ENCODE data around the gene SLC25A42.
"Not testable (repeated sequence)": the region's sequence is repeated elsewhere in the genome, so short reads cannot be mapped to it uniquely, and the experiment has no call there.

SLC25A42 gene

DNA sequence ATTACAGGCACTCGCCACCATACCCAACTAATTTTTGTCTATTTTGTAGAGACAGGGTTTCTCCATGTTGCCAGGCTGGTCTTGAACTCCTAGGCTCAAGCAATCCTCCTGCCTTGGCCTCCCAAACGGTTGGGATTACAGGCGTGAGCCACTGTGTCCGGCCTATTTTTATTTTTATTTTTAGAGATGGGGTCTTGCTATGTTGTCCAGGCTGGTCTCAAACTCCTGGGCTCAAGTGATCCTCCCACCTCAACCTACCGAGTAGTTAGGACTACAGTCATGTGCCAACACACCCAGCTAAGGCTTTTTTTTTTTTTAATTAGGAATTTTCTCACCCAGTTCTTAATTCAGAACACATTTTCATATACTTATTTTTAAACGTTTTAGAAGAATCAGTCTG is 71.9 kb downstream of the SLC25A42 start:
- not testable (repeated sequence) for DNase-seq (ENCODE audit: low read depth)

DNA sequence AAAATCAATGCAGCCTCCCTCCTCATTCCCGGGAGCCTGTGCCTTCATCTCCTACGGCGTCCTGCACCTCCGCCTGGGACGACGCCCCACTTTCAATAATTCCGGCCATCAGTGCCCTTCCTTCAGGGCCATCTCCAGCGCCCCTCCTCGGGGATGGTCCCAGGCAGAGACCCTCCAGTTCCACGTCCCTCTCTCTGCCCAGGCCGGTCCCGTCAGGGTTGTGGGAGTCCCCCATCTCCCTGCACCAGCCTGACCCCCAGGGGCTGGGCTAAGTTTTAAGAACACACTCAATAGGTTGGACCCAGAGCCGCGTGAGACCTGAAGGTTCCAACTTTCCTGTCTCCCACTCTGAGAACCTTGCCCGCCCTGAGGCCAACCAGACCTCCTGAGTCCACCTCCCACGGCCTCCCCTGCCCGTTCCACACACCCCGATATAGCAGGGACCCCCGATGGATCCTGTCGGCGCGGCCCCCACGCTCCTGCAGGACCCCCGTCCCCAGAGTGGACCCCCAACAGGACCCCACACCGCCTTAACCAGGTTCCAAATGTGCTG is 73.8 kb downstream of the SLC25A42 start:
- DNase-seq (ENCODE audit: low read depth): no peak

DNA sequence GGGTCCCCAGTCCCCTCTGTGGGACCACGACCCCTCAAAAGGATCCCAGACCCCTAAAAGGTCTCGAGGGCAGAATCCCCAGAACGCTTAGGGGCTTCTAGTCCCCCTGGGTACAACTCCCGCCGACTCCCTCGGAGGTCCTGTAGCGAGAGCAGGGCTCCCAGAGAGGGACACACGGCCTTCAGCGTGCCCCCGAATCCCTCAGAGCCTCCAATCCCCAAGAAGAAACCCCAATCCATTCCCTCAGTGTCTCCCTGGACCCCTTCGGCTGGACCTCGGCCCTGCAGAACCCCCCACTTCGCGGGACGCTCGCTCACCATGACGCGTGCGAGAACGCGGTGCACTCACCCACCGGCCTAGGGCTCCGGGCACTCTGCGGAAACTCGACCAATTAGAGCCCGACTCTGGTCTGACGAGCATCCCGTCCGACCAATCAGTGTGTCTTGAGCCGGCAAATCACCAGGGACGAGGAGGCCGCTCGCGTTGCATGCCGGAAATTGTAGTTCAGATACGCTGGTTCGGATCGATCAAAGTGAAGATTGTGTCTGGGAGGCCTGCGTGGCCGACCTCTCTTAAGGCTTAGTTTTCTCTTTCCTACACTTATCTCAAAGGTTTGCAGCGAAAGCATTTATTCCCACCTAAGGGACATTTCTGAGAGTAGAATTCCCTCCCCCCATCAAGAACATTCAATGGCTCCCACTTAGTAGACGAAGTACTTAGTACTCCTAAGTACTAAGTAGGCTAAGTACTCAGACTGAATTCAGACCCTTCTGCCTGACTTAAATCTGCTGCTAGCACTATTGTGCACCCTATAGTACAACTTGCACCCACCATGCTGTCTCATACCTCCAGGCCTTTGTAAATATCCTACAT is 74.6 kb downstream of the SLC25A42 start, which contains the start of gene TMEM161A:
Gene TMEM161A (minus strand): TSS at position 370 of the 873 bp plus-strand sequence. CDS start 50 bp downstream, at position 320.
- peak; percentile 97 for DNase-seq (ENCODE audit: low read depth)

DNA sequence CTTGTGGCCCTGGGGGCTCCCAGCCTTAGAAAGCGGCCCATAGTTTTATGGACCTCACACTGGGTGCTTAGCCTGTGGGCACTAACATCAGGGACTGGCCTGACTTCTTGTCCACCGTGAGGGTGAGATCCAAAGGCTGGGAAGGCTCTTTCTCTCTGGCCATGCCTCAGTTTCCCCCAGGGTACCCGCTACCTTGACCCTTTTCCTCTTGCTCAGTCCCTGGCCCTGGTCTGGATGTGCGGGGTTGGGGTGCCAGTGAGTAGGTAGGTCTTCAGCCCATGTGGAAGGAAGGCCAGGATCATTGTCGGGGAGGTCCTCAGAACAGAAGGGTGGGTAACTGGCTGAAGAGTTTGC is 76.1 kb downstream of the SLC25A42 start:
- DNase-seq (ENCODE audit: low read depth): no peak

DNA sequence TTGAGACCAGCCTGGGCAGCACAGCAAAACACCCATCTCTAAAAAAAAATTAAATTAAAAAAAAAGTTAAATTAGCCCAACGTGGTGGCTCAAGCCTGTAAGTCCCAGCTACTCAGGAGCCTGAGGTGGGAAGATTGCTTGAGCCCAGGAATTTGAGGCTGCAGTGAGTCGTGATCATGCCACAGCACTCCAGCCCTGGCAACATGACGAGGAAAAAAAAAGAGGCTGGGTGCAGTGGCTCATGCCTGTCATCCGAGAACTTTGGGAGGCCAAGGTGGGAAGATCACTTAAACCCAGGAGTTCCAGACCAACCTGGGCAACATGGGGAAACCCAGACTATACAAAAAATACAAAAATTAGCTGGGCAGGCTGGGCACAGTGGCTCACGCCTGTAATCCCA is 76.7 kb downstream of the SLC25A42 start:
- DNase-seq (ENCODE audit: low read depth): no peak

DNA sequence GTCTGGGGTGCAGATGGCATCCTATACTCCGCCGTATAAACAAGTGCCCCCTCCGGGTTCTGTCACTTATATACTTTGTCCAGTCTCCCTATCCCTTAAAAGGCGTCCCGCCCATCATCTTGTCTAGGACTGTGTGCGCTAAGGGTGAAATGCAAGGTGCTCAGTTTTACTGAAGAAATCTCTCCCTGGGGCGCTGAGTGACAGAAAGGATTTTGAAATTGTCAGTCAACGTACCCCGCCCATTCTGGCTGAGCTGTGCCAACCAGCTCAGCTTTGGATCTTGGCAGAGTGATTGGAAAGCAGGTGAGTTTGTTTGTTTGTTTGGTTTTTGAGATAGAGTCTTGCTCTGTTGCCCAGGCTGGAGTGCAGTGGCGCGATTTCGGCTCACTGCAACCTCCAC is 78.6 kb downstream of the SLC25A42 start:
- DNase-seq (ENCODE audit: low read depth): no peak

DNA sequence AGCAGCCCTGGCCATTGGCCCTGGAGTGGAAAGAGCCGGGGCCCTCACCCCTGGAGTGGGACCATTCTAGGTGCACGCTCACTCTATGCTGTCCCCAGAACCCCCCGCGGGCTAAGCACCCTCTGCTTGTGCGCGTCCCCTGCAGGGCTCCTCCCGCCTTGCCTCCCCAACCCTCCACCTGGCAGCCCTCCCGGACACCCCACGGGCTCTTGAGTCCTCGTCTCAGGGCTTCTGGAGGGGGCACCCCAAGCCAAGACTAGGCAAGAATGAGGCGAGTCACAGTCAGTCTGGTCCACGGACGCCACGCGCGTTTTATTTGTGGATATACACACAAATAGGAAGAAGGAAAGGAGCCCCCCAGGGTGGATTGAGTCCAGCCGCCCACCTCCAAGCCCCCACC is 81.5 kb downstream of the SLC25A42 start:
- DNase-seq (ENCODE audit: low read depth): no peak

DNA sequence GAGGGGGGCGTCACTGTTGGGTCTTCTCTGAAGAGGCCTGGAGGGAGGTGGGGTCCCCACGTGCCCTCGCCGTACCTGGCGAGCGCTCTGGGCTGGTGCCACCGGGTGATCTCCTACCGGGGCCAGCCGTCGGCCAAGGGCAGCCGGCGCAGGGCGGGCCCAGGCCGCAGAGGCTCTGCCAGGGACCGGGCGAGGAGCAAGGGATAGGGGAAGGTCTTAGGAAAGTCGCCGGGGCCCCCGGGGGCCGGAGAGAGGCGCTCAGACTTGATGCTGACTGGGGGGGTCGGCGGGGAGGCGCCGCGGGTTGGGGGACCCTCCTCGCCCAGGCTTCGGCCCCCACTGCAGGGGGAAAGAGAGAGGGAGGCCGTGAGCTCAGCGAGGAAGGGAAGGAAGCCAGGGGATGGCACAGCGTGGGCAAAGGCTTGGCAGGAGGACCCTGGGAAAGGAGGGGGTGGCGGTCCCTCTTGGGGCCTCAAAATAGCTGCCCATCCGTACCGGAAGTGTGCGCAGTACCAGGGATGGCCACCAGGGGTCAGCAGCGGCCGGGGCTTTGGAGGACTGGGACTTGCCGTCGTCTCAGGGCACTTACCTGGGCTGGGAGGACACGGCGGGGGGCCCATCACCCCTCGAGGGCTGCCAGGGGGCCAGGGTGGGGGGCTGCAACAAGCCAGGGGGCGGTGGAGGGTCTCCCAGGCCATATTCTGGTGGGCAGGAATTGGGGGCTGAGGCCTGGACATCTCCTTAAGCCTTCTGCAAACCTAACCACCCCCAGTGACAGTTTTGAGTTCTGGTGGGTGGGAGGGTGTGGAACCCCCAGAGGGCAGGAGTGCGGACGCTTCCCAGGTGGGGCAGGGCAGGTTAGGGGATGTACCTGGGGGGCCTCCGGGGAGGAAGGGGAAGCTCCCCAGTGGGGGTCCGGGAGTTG is 82.2 kb downstream of the SLC25A42 start:
- no peak for DNase-seq (ENCODE audit: low read depth)

DNA sequence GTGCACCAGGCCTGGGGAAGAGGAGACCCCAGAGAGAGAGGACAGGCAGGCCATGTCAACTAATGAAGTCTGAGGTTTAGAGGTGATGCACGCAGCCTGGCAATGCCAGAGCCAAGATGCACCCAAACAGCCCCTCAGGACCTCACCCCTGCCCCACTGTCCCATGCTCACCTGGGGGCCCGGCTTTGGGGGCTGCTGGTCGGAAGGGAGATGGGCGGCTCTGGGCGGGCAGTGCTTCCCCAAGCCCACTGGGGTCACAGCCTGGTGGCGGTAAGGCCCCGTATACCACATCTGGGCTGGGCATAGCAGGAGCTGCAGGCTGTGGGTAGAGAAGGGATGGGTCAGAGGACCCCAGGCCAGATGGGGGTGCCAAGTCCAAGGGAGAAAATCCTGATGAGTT is 83.1 kb downstream of the SLC25A42 start:
- no peak for DNase-seq (ENCODE audit: low read depth)

DNA sequence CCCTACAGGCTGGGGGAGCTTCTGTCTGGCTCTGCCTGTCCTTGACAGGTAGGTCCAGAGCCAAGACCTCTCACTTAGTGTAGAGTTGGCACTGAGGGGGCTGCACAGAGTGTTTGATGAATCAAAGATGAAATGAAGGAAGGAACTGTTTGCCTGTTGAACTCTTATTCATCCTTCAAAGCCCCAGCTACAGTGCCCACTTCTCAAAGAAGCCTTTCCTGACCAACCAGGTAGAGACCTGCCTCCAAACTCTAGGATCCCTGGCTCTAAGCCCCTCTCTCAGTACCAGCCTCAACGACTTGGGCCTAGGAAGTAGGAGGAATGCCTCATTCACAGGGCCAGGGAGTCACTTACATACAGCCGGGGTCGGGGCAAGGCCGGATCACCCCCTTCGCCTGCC is 83.5 kb downstream of the SLC25A42 start:
- DNase-seq (ENCODE audit: low read depth): no peak

DNA sequence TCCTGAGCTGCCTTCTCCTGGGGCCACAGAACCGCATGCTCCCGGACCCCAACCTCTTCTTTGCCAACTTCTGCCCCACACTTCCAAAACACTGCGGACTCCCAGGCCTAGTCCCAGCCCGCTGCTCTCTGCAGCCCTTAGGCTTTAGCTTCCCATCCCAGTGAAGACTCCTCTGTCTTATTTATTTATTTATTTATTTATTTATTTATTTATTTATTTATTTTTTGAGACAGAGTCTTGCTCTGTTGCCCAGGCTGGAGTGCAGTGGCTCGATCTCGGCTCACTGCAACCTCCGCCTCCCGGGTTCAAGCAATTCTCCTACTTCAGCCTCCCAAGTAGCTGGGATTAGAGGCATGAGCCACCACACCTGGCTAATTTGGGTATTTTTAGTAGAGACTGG is 84.7 kb downstream of the SLC25A42 start:
- not testable (repeated sequence) for DNase-seq (ENCODE audit: low read depth)

DNA sequence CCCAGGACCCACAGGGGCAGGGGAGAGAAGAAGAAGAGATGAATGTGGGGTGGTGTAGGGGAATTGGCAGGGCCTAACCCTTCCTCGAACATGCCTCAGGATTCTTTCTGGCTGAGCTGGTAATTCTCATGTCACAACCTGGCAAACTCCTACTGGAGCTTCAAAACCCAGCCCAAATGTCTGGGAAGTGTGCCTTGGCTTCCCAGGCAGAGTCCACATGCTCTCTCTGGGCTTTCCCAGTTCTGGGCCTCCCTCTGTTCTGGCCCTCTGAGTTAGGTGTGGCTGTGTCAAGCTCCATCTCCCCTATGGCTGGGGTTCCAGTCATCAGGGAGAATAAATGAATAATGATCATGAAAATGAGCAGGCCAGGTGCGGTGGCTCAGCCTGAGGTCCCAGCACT is 85.6 kb downstream of the SLC25A42 start:
- DNase-seq (ENCODE audit: low read depth): no peak

DNA sequence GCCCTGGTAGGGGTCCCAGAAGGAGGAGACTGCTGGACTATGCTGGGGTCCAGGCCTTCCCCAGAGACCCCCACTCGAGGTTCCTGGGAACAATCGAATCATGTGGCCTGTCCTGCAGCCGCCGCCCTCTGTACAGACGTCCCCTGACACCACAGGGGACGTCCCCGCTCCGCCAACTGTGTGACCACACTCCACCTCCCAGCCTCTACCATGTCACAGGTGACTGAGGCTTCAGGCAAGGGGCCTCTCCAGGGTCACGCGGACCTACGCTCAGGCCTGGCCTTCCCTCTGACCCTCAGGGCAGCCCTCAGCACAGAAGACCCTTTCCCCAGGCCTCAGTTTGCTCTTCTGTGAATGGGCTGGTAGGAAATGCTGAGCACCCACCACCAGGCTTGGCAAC is 87.6 kb downstream of the SLC25A42 start:
- no peak for DNase-seq (ENCODE audit: low read depth)

DNA sequence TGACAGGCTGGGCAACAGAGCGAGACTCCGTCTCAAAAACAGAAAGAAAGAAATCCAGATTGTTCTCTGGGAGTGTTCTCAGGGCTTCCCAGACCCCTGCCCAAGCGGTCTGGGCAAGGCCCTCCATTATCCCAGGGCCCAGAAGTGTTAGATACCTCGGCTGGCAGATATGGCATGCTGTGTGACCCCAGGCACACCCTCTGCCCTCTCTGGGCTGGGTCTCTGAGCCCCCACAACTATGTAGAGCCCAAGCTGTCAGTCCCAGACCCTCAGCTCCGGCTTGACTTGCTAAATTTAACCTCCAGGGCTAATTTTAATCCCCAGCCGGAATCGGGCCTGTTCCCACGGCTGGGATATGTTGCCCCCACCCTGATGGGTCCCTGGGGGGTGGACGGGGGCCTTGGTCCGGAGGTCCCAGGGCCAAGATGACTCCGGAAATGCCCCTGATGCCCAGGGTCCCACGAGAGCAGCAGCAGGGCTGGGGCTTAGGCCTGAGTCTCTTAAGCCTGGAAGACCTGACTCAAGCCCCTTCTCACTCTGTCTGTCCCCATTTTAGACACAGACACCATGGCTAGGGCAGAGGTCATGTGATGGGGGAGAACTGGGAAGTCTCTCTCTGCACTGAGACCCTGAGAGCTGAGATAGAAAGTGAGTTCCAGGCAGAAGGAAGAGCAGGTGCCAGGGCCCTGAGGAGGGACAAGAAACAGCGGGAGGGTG is 89.0 kb downstream of the SLC25A42 start:
- DNase-seq (ENCODE audit: low read depth): no peak

DNA sequence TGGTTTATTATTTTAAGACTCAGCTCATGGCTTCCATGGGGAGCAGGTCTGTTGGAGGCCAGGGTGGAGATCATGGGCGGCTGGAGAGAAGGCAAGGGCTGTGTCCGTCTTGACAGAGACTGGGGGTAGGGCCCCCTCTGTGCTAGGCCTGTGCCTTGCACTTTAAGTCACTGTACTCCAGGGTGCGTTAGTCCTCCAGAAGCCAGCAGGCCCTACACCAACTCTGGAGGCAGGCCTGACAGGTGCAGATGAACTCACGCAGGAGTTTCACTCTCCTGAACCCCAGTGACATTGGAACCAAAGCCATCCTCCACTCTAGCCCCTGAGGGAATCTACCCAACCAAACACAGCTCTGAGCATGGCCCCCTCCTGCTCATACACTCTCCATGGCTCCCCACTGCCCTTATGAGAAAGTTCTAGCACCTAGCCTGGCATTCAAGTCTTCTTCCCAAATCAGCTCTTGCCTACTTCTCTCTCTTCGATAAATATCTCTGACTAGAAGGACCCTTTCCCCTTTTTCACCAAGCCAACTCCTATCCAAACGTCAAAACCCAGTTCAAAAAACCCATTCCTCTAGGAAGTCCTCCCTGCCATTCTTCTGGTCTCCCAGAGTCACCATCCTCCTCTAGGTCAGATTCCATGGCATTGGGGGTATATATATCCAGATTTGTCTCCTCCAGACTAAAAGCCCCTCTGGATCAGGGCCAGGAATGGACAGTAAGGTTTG is 91.1 kb downstream of the SLC25A42 start:
- DNase-seq (ENCODE audit: low read depth): no peak

DNA sequence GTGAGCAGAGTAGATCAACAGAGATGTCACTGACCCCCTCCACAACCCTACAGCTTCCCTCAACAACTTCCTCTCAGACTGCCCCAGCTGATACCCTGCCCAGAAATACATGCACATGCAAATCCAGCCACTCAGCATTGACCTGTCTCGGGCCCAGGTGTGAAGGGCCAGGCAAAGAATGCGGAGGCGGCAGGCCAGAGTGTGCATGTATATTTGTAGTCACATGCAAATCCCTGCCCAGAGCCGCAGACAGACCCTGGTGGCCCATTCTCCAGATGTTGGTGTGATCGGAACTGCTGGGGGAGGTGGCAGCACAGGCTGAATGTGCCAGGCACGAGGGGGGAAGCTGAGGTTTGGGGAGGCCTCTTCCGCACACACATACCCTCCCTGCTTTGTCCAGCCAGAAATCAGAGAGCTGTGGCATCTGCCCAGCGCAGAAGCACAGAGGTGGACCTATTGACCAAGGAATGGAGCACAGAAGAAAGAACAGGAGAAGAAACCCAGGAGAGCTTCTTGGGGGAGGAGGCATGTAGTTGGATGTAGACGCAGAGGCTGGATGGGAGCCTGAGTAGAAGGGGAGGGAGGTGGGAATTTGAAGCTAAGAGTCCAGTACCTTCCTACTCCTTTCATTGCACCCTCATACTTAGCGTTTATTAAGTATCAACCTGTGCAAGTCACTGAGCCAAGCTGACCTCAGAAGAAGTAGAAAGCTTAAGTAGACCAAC is 91.9 kb downstream of the SLC25A42 start:
- DNase-seq (ENCODE audit: low read depth): no peak

DNA sequence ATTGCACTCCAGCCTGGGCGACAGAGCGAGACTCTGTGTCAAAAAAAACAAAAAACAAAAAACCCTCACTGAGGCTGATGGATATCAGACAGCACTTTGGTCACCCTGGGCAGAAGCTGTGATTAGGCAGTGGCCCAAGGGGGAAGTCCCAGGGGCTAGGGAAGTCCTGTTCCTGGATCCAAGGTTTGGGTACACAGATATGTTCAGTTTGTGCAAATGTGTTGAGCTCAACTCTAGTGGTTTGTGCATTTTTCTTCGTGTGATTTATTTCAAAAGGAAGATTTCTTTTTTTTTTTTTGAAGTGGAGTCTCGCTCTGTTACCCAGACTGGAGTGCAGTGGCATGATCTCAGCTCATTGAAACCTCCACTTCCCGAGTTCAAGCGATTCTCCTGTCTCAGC is 94.0 kb downstream of the SLC25A42 start:
- no peak for DNase-seq (ENCODE audit: low read depth)

DNA sequence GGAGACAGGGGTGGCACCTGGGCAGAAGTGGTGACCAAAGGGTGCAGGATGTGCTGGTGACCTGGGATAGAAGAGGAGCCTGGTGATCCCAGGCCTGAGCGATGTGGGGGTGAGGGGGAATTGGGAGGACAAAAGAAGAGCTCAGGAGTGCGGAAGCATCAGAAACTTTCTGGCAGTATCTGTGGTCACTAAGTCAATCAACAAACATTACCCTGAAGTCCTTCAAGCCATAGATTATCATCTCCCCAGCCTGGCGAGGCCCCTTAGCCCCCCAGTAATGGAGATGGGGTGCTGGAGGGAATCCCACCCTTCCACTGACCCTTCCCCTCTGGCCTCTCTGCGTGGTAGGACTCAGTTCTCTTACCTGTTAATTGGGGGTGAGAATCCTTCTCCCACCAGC is 95.7 kb downstream of the SLC25A42 start:
- no peak for DNase-seq (ENCODE audit: low read depth)

DNA sequence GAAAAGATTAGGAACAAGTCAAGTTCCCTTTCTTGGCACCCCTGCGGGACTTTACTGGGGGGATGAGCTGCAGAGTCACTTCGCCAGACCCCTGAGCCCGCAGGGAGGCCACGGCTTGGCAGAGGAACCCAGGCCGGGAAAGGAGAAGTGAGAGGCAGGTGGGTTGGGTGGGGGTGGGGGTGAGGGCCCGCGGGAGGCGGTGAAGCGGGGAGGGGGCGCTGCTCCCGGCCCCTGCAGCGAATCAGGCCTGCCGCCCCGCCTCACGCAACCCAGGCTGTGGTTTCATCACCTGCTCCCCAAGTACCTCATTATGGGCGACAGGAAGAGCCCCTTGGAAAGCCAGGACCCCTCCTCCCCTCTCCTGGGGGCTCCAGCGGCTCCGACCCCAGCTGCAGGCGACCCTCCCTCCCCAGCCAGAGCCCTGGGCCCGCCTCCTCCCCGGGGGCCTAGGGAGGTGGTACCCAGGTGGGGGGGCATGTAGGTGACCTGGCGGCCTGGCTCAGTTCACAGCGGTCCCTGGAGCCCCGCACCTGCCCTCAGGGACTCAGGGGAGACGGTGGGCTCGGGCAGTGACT is 96.8 kb downstream of the SLC25A42 start:
- no peak for DNase-seq (ENCODE audit: low read depth)

DNA sequence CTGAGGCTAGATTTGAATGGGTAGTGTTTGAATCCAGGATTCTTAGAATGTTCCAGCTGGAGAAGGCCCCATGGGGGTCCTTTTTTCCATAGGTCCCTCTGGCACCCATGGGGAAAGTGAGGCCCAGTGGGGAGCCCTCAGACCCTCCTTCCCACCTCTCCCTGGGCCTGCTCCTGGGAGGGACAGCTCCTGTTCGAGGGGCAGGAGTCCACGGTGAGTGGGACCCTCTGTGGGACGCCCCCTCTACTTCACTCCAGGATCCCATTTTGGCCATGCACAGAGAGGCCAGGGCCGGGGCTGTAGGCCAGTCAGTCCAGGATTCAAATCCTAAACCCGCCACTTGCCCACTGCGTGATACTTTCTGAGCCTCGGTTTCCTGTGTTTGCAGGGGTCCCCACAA is 98.7 kb downstream of the SLC25A42 start:
- no peak for DNase-seq (ENCODE audit: low read depth)
